Mononuclear cell (primary cell): ENCODE data around the gene SSB. TPM values are rescaled to one million over a fixed set of nuclear protein-coding genes. Genes with fewer than 3 reads are reported as not detected.
"Not testable (repeated sequence)": the region's sequence is repeated elsewhere in the genome, so short reads cannot be mapped to it uniquely, and the experiment has no call there.

Experiments used
- H3K27me3 ChIP-seq: 2 replicates; pipeline ENCODE4 v1.6.0; 2011; ENCODE audit warnings: low read length, control low read depth; ENCODE audit not compliant: insufficient read depth
- H3K4me1 ChIP-seq: 2 replicates; pipeline ENCODE4 v1.5.1; 2011; ENCODE audit warnings: mild to moderate bottlenecking, low read length, control low read depth; ENCODE audit not compliant: insufficient read depth
- H3K4me3 ChIP-seq: 2 replicates; pipeline ENCODE4 v1.5.1; 2011; ENCODE audit warnings: mild to moderate bottlenecking, low read length, moderate library complexity
- H3K9me3 ChIP-seq: 2 replicates; pipeline ENCODE4 v1.5.1; 2011; ENCODE audit warnings: low read depth, mild to moderate bottlenecking, control low read depth, low read length
- total RNA-seq: library from RNA; depleted of rRNA; stranded (reverse); fragments of >200 nt; gene quantifications from one replicate; pipeline ENCODE4 v1.2.3, GENCODE V29; 2012

SSB gene
- total RNA-seq, 1 donor, result 93.2 TPM

DNA sequence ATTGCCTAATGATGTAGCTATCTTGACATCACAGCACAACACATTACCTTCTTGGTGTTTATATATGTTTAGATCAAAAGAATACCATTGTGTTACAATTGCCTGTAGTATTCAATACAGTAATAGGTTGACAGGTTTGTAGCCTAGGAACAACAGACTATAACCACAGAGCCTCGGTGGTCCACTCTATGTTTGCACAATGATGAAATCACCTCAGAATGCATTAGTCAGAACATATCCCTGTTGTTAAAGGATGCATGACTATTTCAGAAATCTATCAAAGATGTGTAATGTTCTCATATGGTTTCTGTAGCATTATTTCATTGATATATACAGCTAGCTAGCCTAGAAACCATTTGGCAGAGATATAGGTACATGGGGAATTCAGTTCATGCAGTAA is 17.2 kb downstream of the SSB start:
- Histone ChIP-seq H3K4me1 (no peaks in the 10 kb centered on the region), H3K4me3 (no peak overlapping the region), H3K27me3 (no peaks in the 10 kb centered on the region), H3K9me3 (no peaks in the 10 kb centered on the region)

DNA sequence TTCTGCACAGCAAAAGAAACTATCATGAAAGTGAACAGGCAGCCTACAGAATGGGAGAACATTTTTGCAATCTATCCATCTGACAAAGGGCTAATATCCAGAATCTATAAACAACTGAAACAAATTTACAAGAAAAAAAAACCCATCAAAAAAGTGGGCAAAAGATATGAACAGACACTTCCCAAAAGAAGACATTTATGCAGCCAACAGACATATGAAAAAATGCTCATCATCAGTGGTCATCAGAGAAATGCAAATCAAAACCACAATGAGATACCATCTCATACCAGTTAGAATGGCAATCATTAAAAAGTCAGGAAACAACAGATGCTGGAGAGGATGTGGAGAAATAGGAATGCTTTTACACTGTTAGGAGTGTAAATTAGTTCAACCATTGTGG is 18.3 kb downstream of the SSB start:
- H3K27me3 ChIP-seq, H3K4me1 ChIP-seq, H3K4me3 ChIP-seq, H3K9me3 ChIP-seq: not testable (repeated sequence)

GRCh38 chr2:169817369-169817768 is 18.7 kb downstream of the SSB start:
- not testable (repeated sequence) for H3K4me3 ChIP-seq, H3K27me3 ChIP-seq, H3K9me3 ChIP-seq, H3K4me1 ChIP-seq

- Histone ChIP-seq H3K4me3 (no peak overlapping the region), H3K27me3 (no peaks in the 10 kb centered on the region), H3K4me1 (peaks cover 10% of the 10 kb centered on the region), H3K9me3 (no peaks in the 10 kb centered on the region)
Measured at GRCh38 chr2:169818241-169818640, 19.6 kb downstream of the SSB start.

DNA sequence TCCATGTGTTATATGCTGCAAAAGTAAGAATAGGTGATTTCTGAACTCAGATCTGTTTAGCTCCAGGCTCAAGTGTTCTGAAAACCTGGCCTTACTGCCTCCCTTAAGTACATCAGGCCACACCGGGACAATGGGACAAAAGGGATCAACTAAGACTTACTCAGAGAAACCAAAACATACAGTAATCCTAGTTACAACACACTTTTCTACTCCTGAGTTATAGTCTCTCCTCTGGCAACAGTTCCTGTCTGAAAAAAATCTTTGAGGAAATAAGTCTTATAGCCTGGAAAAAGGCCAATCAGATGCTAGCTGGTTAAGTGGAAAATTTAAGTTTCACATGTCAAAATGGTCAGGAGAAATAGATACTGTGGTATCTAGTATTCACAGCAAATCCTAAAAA is 20.4 kb downstream of the SSB start:
- H3K9me3 ChIP-seq, result no peaks in the 10 kb centered on the region
- no peak overlapping the region for H3K4me3 ChIP-seq
- H3K4me1 ChIP-seq, result peaks cover 18% of the 10 kb centered on the region
- no peaks in the 10 kb centered on the region for H3K27me3 ChIP-seq

DNA sequence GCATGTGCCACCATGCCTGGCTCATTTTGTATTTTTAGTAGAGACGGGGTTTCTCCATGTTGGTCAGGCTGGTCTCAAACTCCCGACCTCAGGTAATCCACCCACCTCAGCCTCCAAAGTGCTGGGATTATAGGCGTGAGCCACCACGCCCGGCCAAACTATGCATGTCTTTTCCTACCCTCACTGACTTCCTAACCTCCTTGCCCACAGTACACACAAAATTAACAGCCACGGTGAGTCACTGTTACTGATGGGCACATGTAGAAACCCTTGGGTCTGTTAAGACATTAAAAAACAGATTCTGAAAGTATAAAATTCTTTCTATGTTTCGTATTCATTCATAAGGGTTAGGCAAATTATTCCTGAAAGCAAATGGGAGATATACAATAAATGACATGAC is 21.4 kb downstream of the SSB start:
- not testable (repeated sequence) for H3K4me3 ChIP-seq, H3K27me3 ChIP-seq, H3K9me3 ChIP-seq
- H3K4me1 ChIP-seq, result peaks cover 22% of the 10 kb centered on the region

DNA sequence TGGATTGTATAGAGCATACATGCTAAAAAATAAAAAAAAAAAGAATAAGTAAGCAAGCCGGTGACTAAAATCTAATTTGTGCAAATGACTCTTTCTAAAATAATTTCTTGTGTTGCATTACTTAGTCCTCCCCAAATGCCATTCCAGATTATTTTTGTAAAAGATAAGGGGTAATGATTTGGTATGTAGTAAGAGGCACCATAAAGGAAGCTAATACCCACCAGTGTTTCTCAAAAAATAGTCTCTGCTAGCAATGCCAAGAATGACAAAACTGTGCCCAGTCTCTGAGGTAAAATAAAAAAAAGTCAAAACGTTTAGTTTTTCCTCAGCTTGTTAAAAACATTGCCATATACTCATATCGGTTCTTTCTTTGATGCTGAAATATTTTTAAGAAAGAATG is 23.4 kb downstream of the SSB start:
- H3K4me3 ChIP-seq, result no peak overlapping the region
- H3K9me3 ChIP-seq, result no peaks in the 10 kb centered on the region
- no peaks in the 10 kb centered on the region for H3K27me3 ChIP-seq
- H3K4me1 ChIP-seq, result peaks cover 26% of the 10 kb centered on the region

DNA sequence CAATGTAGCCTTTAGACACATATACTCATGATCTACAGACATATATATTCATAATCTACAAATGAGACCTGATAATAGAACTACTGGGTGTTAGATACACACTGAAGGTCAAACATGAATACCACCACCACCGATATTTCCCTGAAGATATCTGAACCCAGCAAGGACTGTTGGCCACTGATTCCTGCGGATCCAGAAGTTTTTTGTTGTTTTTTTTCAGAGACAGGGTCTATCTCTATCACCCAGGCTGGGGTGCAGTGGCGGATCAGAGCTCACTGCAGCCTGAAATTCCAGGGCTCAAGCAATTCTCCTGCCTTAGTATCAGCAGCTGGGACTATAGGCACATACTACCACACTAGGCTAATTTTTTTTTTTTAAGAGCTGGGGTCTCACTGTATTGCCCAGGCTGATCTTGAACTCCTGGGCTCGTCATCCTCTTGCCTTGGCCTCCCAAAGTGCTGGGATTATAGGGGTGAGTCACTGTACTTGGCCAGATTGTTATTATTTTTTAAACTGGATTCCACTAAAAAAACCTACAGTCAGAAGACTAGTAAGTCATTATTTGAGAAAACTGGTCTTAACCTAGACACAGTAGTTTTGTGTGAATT is 24.2 kb downstream of the SSB start:
- Histone ChIP-seq H3K27me3 (no peaks in the 10 kb centered on the region), H3K4me1 (peaks cover 27% of the 10 kb centered on the region), H3K4me3 (no peak overlapping the region), H3K9me3 (no peaks in the 10 kb centered on the region)

GRCh38 chr2:169823996-169824372 is 25.3 kb downstream of the SSB start:
- Histone ChIP-seq H3K4me1 (peaks cover 37% of the 10 kb centered on the region), H3K27me3 (no peaks in the 10 kb centered on the region), H3K9me3 (no peaks in the 10 kb centered on the region)

GRCh38 chr2:169824373-169825333 is 26.0 kb downstream of the SSB start, which contains the start of gene METTL5:
METTL5 (minus strand) TSS chr2:169824905; CDS start chr2:169824597, 308 bp downstream.
- H3K9me3 ChIP-seq, result no peaks in the 10 kb centered on the region
- H3K4me3 ChIP-seq, result peak within 1 kb of the TSS; percentile 84
- no peaks in the 10 kb centered on the region for H3K27me3 ChIP-seq
- H3K4me1 ChIP-seq, result peaks cover 42% of the 10 kb centered on the region

More at GRCh38 chr2:169823996-169824372, 25.3 kb downstream of the SSB start:
- H3K4me3 ChIP-seq, result peak overlapping the region; percentile 84

- Histone ChIP-seq H3K4me1 (peaks cover 40% of the 10 kb centered on the region), H3K9me3 (no peaks in the 10 kb centered on the region), H3K4me3 (peak within 1 kb of the TSS; percentile 71), H3K27me3 (no peaks in the 10 kb centered on the region)
Measured at GRCh38 chr2:169827272-169828140, 28.8 kb downstream of the SSB start, which contains the start of gene UBR3. UBR3 (plus strand) TSS chr2:169827454; CDS start chr2:169827508, 54 bp downstream.

- Histone ChIP-seq H3K4me1 (peaks cover 32% of the 10 kb centered on the region), H3K27me3 (no peaks in the 10 kb centered on the region), H3K9me3 (no peaks in the 10 kb centered on the region), H3K4me3 (peak overlapping the region; percentile 71)
Measured at GRCh38 chr2:169828141-169828811, 29.6 kb downstream of the SSB start.

DNA sequence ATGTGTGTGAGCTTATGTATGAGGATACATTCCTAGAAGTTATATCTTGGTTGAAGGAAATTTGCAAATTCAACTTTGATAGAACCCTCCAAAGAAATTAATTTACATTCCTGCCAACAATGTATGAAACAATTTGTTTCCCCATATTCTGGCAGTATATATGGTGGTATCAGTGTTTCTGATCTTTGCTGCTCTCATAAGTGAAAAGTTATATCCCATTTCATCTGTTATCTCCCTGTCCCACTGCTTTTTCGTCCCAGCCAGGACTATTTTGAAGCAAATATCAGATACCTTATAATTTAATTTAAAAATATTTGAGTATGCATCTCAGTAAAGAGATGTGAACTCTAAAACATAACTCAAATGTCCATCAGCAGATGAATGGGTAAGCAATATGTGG is 35.7 kb downstream of the SSB start:
- no peak overlapping the region for H3K4me3 ChIP-seq
- H3K27me3 ChIP-seq, result no peaks in the 10 kb centered on the region
- H3K9me3 ChIP-seq, result no peaks in the 10 kb centered on the region
- H3K4me1 ChIP-seq, result peaks cover 5% of the 10 kb centered on the region

GRCh38 chr2:169838743-169839489 is 40.2 kb downstream of the SSB start:
- Histone ChIP-seq H3K4me1 (peaks cover 6% of the 10 kb centered on the region), H3K27me3 (no peaks in the 10 kb centered on the region), H3K4me3 (no peak overlapping the region), H3K9me3 (no peaks in the 10 kb centered on the region)
